ENCODE measurements around the gene HOXA10.

HOXA10 gene

GRCh38 chr7:27189997-27190748 is 16.1 kb upstream of the HOXA10 start:
- peak; percentile 24 for DNase-seq

- DNase-seq, result peak; percentile 41
These were observed 15.3 kb upstream of the HOXA10 start for GRCh38 chr7:27189295-27189996.

- DNase-seq, result peak; percentile 54
These were observed 14.5 kb upstream of the HOXA10 start for GRCh38 chr7:27188386-27189294.

GRCh38 chr7:27187475-27188385 is 13.6 kb upstream of the HOXA10 start:
- peak; percentile 45 for DNase-seq

GRCh38 chr7:27186668-27187474 is 12.8 kb upstream of the HOXA10 start:
- no peak for DNase-seq

GRCh38 chr7:27185854-27186667 is 11.9 kb upstream of the HOXA10 start:
- peak; percentile 32 for DNase-seq

GRCh38 chr7:27185013-27185853 is 11.1 kb upstream of the HOXA10 start, which contains the start of gene HOXA11:
Gene HOXA11 (minus strand): TSS chr7:27185232. CDS start chr7:27185144, 88 bp downstream.
- peak; percentile 82 for DNase-seq

GRCh38 chr7:27184337-27185012 is 10.4 kb upstream of the HOXA10 start:
- peak; percentile 67 for DNase-seq

- peak; percentile 64 for DNase-seq
These were observed 9.7 kb upstream of the HOXA10 start for GRCh38 chr7:27183682-27184336.

GRCh38 chr7:27182861-27183681 is 9.0 kb upstream of the HOXA10 start:
- peak; percentile 65 for DNase-seq

- DNase-seq, result peak; percentile 47
These were observed 8.2 kb upstream of the HOXA10 start for GRCh38 chr7:27182285-27182841.

- DNase-seq, result peak; percentile 37
These were observed 7.7 kb upstream of the HOXA10 start for GRCh38 chr7:27181795-27182275.

- peak; percentile 37 for DNase-seq
These were observed 6.6 kb upstream of the HOXA10 start for GRCh38 chr7:27180431-27181420.

- peak; percentile 92 for DNase-seq
These were observed 5.6 kb upstream of the HOXA10 start for GRCh38 chr7:27179503-27180430.
